Measurements from ENCODE around the gene SPTBN1.

The SPTBN1 gene

DNA sequence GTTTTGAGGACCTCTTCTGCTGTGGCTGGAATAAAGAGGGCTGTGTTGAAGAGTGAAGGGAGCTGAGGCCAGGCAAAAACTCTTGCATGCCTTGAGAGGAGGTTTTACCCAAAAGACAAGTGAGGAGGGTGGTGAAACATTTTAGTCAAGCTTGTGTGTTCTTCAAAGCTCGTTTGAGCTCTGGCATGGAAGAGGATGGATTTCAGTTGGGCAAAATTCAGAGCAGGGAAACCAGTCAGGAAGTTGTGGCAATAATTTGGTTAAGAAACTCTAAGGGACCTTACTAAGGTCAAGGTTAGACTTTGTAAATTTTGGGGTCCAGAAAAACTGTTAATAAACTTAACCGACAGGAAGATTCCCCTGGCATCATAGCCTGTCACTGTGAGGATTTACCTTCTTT is 34.7 kb downstream of the SPTBN1 start:
- no peak for DNase-seq (ENCODE audit: low read depth)
- TF ChIP-seq, protein P1, sequence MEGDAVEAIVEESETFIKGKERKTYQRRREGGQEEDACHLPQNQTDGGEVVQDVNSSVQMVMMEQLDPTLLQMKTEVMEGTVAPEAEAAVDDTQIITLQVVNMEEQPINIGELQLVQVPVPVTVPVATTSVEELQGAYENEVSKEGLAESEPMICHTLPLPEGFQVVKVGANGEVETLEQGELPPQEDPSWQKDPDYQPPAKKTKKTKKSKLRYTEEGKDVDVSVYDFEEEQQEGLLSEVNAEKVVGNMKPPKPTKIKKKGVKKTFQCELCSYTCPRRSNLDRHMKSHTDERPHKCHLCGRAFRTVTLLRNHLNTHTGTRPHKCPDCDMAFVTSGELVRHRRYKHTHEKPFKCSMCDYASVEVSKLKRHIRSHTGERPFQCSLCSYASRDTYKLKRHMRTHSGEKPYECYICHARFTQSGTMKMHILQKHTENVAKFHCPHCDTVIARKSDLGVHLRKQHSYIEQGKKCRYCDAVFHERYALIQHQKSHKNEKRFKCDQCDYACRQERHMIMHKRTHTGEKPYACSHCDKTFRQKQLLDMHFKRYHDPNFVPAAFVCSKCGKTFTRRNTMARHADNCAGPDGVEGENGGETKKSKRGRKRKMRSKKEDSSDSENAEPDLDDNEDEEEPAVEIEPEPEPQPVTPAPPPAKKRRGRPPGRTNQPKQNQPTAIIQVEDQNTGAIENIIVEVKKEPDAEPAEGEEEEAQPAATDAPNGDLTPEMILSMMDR (conservative IDR thresholded peaks at IDR 0.05; ENCODE audit: control insufficient read depth, insufficient read depth, low read depth, low read length), result no peak
- H3K4me3 ChIP-seq (ENCODE audit: control insufficient read depth, low read depth, low read length), result no peak overlapping the region

DNA sequence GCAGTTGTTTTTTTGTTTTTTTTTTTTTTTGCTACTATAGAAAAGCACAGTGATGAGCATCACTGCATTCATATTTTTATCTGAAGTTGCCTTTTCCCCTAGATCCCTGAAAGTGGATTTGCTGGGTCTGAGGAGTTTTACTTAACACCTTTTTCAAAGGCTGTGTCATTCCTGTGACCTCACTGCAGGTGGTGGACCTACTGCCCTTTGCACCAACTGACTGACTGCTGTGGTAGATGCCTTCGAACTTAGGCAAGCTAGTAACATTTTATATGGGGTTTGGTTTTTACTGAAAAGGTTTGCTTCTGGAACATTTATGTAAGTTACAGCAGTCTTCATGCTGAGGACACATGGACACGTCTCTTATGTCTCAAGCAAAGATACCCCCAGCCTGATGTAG is 36.2 kb downstream of the SPTBN1 start:
- no peak overlapping the region for H3K4me3 ChIP-seq (ENCODE audit: control insufficient read depth, low read depth, low read length)
- TF ChIP-seq, protein P1 (conservative IDR thresholded peaks at IDR 0.05; ENCODE audit: control insufficient read depth, insufficient read depth, low read depth, low read length), result no peak
- no peak for DNase-seq (ENCODE audit: low read depth)

DNA sequence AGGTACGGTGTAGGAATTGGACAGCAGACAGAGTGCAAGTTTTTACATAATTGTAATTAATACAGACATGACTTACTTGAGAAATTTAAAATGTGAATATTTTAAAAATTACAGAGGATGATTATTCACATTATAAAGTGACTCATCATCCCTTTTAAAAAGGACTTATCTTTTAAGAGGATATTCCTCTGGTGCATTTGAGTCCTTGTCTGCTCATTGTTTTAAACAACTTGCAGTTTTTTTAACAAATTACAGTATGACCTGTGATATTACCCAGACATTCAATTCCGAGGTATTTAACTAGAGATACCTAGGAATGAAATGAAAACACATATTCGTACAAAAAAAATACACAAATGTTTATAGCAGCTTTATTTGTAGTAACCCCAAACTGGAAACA is 38.0 kb downstream of the SPTBN1 start:
- TF ChIP-seq, protein P1 (conservative IDR thresholded peaks at IDR 0.05; ENCODE audit: control insufficient read depth, insufficient read depth, low read depth, low read length), result no peak
- H3K4me3 ChIP-seq (ENCODE audit: control insufficient read depth, low read depth, low read length), result no peak overlapping the region
- no peak for DNase-seq (ENCODE audit: low read depth)

DNA sequence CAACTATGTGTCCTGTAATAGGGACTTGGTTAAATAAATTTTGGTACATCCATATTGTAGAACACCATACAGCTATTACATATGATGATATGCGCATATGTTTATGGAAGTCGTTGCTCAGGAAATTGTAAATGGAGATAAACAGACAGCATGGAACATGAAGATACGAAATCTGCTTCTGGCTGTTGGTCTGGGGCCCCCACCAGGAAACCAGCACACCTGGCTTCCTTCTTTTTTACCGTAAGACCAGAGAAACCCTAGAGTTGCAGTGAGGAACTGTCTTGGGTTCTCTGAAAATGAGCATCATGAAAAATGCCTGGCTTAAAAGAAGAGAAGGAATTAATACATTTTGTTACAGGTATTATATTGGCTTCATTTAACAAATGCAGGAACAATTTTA is 40.8 kb downstream of the SPTBN1 start:
- TF ChIP-seq, protein P1 (conservative IDR thresholded peaks at IDR 0.05; ENCODE audit: control insufficient read depth, insufficient read depth, low read depth, low read length), result no peak
- DNase-seq (ENCODE audit: low read depth), result no peak
- H3K4me3 ChIP-seq (ENCODE audit: control insufficient read depth, low read depth, low read length), result no peak overlapping the region

DNA sequence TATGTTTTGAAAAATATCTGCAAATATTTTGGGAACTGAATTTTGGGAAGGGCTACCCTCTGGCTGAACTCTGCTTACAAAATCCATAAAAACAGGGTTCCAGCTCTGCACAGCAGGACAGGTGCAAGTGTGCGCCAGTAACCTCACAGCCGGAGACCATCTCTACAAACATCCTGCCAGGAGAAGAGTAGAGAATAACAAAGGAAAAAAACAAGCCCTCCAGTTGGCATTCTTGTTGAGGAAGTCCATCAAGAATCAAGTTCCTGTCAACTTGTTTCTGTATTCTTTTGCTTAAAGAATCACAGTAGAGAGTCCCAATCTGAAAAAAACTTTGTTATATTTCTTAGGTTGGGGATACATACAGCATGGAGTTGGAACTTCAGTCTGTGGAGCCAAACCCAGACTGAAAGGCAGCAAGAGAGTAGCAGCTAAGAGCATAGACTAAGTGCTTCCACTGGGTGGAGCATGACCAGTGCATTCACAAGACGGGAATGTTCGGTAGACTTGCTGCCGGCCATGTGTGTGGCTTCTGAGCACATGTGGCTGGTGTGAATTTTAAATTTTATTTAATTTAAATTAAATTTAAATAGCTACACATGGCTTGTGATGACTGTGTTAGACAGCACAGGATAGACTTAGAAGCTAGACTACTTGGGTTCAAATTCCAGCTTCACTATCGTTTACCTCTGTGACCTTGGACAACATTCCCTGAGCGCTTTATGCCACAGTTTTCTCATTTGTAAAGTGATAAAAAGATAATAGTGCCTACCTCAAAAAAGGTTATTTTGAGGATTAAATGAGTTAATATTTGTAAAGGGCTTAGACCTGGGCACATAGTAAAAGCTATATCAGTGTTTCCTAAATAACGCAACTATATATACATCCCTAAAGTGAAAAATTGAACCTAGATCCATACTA is 41.9 kb downstream of the SPTBN1 start:
- TF ChIP-seq, protein P1 (conservative IDR thresholded peaks at IDR 0.05; ENCODE audit: control insufficient read depth, insufficient read depth, low read depth, low read length), result peak; percentile 49
- DNase-seq (ENCODE audit: low read depth), result peak; percentile 59
- H3K4me3 ChIP-seq (ENCODE audit: control insufficient read depth, low read depth, low read length), result no peak overlapping the region

DNA sequence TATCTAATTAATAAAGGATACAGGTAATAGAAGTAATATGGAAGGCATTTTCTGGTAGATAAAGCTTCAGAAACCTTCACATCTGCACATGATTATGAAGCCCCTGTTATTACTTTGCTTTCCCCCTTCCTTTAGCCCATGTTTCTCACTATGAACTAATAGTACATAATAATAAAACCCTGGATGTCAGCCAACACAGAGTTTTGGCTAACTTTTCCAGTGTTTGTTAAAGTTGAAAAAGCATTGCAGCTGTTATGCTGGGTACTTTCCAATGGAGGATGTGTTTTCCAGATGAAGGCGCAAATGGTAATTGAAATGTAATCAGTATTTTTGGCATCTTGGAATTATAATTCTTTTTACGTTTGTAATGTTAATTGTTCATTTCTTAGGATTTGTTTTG is 43.5 kb downstream of the SPTBN1 start:
- H3K4me3 ChIP-seq (ENCODE audit: control insufficient read depth, low read depth, low read length), result no peak overlapping the region
- peak; percentile 55 for DNase-seq (ENCODE audit: low read depth)
- TF ChIP-seq, protein P1 (conservative IDR thresholded peaks at IDR 0.05; ENCODE audit: control insufficient read depth, insufficient read depth, low read depth, low read length), result no peak
